Stimulated activated CD8-positive, alpha-beta memory T cell treated with anti-CD3 and anti-CD28 coated beads, Interleukin-2, amount 100 ng/mL, for 1 hour (primary cell): Measurements from ENCODE around the gene FCHSD2.
"Not testable (repeated sequence)": the region's sequence is repeated elsewhere in the genome, so short reads cannot be mapped to it uniquely, and the experiment has no call there.

ENCODE experiments used
- DNase-seq, 2 donors: peaks; one replicate each; pipeline ENCODE4 v3.0.0-alpha.2; 2020; ENCODE audit warnings: low read depth in 2 of 2

Gene FCHSD2

GRCh38 chr11:72798361-72798760, 343.8 kb downstream of the FCHSD2 start:
- DNase-seq, result no peak

GRCh38 chr11:72793425-72794367, 348.4 kb downstream of the FCHSD2 start, which contains the start of gene STARD10:
STARD10 (minus strand) TSS chr11:72794047; CDS start chr11:72781181, 12,866 bp downstream.
- DNase-seq, result peak; percentile 88 to 92

GRCh38 chr11:72793076-72793424, 349.1 kb downstream of the FCHSD2 start:
- DNase-seq, result no peak

- DNase-seq, result no peak
Observed at GRCh38 chr11:72792437-72793021, 349.6 kb downstream of the FCHSD2 start.

- DNase-seq, result not testable (repeated sequence)
Observed at GRCh38 chr11:72791228-72791627, 350.9 kb downstream of the FCHSD2 start.

GRCh38 chr11:72789493-72790131, 352.5 kb downstream of the FCHSD2 start:
- DNase-seq, result no peak

- DNase-seq, result no peak
Observed at GRCh38 chr11:72788241-72788640, 353.9 kb downstream of the FCHSD2 start.

GRCh38 chr11:72787216-72788104, 354.7 kb downstream of the FCHSD2 start:
- DNase-seq, result no peak
